Measurements from ENCODE around the gene PNPLA5.
A peak's percentile ranks its signal among the peaks of the same experiment; 100 is the strongest.
"Not testable (repeated sequence)": the region's sequence is repeated elsewhere in the genome, so short reads cannot be mapped to it uniquely, and the experiment has no call there.

PNPLA5 gene

DNA sequence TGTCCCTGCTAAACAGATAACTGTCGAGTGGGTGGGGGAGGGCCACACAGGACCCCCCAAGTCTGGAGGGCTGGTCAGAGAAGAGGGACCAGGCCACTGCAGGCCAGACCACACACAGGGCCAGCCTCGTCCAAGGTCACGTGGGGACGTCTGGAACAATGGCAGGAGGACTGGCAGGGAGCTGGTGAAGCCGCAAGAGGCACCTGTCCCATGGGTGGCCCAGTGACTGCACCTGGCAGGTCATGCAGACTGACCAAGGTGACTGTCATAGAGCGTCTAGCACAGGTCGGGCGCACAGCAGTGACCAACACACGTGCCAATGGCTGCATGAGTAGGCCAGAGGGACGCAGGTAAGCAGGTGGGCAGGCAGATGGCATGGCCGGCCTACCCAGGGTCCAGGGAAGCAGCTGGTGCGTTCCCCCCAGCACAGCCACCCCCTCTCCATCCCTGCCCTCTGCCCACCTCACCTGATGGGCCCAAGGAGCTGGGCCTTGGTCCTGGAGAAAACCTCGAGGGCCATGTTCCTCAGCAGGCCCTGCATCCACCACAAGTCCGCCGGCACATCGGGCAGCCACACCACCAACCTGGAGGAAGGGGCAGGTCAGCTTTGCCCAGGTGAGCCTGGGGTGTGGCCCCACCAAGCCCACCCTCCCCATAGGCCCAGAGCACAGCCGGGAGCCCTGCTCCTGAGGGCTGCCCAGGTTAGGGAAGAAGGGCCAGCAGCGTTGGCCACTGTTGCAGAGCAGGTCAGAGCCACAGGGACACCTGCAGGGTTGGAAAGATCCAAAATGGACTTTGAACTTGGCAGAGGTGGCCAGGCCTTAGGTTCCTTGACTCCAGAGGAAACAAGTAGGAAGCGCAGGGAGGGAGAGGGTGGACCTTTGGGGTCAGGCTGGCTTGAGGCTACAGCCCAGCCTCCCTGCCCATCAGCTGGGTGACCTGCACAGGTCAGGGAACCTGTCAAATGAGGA is 10.4 kb downstream of the PNPLA5 start:
- no peak for DNase-seq (ENCODE audit: low spot score)

DNA sequence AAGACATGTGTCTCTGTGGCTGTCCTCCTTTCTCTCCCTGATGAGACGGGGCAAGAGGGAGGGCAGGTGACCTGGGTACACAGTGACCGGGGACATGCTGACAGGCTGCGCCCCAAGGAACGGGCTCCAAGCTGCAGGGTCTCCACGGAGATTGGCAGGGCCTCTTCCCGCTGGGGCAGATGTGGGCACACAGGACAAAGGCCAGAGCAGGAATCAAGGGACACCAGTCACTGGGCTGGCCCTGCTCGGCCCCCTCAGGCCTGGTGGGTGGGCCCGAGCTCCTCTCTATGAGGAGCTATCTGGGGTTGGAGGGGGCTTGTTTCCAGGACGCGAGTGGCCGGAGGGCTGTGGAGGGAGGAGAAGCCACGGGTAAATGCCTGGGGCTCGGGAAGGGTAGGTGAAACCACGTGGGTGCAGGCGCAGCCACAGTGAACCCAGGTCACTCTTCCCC is 11.2 kb downstream of the PNPLA5 start:
- no peak for DNase-seq (ENCODE audit: low spot score)

DNA sequence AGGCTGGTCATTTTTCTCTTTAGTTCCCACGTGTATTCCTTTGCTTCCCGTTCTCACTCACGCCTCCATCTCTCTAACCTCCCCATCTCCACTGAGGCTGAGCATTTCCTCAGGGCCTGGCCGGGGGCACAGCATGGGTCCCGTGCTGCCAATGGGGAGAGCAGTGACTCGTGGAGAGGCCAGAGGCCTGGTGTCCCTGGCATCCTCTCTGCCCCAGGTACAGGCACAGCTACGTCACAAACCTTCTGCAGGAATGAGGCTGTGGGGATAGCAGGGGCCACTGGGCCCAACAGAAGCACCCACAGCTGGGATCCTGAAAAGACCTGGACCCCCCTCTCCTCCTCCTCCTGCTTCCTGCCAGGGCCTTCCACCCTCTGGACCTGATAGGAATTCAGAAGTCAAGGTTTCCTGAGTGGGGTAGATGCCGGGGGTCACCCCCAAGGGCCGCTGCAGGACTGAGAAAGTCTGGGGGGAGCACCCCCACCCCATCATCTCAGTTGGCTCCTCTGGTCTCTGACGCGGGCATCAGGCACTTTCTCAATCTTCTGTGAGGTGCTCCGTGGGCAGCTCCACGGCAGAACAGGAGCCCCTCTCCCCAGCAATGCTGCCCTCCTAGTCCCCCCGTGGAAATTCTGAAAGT is 11.8 kb downstream of the PNPLA5 start:
- DNase-seq (ENCODE audit: low spot score) = no peak

DNA sequence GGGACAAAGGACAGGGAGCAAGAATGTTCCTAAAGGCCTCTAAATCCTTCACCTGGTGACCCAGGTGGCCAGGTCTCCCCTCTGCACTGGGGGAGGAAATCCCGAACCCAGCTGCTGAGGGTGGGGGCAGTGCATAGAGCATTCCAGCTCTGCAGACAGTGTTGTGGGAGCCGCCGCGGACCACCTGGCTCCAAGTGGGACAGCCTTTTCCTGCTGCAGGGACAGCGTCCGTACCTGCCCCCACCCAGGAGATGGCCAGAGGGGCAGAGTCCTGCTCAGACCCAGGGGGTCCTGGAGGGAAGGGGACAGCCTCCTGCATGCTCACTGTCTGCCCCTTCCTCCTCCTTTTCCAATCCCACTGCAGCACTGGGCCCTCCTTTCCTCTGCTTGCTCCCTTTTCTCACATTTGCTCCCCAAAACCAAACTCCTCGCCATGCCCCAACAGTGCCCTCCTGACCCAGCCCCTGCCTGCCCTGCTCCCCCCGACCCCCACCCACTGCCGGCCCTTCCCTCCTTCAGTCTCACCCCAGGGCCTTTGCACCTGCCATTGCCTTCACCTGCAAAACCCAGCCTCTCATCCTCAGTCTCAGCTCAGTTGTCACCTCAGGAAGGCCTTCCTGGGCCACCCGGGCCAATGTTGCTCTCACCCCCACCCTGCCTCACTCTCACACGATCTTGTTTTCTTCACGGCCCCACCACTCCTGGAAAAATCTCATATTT is 12.8 kb downstream of the PNPLA5 start:
- no peak for DNase-seq (ENCODE audit: low spot score)

DNA sequence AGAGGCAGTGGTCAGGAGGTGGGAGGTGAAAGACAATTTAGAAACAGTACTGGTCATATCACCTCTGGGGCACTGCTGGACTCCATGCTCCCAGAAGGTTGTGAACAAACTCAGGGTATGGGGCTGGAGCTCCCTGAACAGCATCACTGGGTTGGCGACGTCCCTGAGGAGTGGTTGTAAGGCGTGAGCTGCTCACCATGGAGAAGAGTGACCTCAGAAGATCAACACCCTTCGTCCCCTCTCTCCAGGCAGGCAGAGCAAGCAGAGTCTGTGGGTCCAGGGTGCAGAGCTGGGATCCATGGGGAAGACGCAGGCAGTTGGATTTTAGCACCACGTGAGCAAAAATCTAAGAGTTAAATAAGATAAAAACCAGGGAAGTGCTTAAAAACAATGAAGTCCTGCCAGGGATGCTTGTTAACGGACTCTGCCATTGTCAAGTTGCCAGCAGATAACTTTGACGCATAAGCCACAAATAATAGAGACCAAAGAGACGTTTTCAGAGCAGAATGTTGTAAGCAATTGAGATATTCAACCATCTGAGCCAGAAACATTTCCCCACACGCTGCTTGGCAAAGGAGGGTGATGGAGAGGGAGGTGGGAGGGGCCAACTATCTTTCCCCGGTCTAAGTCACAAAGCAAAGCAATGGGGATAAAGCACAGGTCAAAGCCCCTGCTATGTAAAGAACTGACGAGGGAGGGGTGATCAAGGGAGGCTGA is 13.6 kb downstream of the PNPLA5 start:
- no peak for DNase-seq (ENCODE audit: low spot score)

DNA sequence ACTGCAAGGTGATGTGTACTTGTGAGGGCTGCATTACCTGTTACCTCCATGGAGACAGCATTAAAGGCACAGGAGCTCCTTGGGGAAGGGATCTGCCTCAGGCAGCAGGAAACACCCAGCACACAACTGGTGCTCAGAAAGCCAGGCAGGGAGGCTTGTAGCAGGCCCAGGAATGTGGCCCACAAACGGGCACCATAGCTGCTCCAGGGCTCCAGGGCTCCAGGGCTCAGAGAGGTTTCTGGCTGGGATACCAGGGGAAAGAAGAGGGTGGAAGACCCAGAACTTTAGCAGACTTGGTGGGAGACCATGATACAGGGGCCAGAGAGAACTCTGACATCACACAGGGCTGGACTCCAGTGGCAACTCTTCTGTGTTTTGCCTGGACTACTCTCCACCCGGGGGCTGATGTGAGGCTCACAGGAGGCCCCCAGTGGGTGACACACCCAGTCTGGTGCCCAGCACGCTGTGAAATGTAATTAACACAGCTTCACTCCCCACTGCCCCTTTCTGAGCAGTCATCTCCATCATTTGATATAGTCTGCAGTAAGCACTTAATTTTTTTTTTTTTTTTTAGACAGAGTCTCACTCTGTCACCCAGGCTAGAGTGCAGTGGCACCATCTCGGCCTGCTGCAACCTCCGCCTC is 14.8 kb downstream of the PNPLA5 start:
- DNase-seq (ENCODE audit: low spot score) = no peak

DNA sequence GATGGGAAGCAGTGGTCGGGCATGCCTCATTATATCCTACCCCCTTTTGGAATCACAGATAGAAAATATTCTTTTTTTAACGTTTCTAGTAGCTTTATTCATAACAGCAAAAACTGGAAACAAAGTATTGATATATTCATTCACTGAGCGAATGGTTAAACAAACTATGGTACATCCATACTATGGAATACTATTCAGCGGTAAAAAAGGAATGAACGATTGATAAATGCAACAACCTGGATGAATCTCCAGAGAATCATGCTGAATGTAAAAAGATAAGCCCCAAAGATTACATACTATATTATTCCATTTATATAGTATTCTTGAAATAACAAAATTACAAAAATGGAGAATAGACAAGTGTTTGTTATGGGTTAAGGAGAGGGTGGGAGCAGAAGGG is 22.0 kb downstream of the PNPLA5 start:
- no peak for DNase-seq (ENCODE audit: low spot score)

DNA sequence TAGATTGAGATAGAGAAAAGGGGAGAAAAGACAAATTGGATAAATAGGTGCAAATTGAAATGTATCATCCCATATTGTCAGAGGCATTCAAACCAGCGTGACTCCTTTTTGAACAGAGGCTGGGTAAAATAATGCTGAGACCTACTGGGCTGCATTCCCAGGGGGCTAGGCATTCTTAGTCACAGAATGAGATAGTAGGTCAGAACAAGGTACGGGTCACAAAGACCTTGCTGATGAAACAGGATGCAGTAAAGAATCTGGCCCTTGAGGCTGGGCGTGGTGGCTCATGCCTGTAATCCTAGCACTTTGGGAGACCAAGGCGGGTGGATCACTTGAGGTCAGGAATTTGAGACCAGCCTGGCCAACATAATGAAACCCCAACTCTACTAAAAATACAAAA is 22.8 kb downstream of the PNPLA5 start:
- not testable (repeated sequence) for DNase-seq (ENCODE audit: low spot score)

DNA sequence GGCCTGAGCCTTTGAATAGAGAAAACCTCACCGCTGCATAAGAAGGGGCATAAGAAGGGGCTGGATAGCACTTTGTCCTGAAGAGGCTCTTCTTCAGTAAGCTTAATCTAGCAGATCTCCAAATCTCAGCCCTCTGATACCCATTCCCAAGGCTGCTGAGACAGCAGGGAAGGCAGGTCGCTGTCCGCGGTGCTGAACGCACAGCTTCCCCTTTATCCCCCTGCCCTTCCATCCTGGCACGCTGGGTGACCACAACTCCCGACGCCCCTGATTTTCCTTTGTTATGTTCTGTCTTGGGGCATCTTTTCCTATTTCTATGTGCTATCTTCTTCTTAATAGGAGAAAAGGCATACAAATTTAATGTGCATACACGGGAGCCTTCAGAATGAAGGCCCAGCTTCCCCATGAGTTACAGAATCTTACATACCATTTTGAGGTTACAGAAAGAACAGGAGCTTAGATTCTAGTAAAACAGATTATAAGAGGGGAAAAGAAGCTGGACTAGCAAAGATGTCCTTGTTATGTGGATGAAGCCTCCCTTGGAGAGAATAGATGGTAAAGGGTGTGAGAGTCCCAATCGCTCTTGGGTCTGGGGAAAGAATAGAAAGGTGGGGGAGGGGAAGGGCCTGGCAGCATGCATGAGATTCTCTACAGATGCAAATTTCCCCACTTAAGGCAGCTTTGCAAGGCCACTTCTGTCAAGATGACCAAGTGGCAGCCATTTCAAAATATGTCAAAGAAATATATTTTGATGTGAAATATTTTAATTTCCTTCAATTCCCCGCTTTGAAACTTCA is 23.8 kb downstream of the PNPLA5 start:
- peak; percentile 42 for DNase-seq (ENCODE audit: low spot score)

DNA sequence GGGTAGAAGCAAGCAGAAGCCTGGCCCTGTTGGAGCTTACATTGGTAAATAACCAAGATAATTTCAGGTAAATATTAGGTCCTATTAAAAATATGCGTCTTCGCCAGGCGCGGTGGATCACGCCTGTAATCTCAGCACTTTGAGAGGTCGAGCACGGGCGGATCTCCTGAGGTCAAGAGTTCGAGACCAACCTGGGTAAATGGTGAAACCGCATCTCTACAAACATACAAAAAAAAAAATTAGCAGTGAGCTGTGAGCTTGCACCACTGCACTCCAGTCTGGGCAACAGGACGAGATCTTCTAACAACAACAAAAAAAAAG is 29.0 kb downstream of the PNPLA5 start:
- DNase-seq (ENCODE audit: low spot score) = no peak

DNA sequence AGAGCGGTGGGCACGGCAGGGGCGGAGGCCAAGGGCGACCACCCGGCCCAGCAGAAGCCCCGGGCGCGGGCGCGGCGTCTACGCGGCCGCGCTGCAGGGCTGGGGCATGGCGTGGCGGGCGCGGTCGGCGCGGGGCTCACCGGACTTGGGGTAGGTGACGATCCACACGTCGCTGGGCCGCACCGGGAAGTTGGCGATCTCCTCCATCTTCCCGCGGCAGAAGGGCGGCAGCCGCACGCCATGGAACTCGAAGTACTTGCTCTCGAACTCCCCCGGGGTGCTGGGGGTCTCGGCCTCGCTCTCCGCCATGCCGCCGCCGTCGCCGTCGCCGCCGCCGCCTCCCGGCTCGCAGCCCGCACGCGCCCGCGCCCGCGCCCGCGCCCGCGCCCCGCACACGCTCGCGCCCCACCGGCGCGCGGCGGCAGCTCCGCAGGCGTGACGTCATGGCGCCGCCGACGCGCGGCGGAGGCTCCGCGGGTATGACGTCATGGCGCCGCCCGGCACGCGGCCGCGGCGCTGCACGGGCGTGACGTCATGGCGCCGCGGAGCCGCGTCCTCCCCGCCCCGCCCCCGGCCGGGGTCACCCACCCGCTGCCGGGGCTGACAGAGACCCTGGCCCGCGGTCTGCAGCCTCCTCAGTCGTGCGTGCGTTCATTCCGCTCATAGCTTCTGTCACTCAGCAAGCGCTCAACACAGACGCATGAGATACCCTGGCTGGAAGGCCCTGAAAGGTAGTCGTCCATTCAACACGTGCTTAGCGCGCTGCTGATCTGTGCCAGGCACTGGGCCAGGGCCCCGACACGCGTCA is 29.5 kb downstream of the PNPLA5 start, which contains the start of gene SULT4A1:
SULT4A1 (minus strand) TSS at position 440 of the 808 bp plus-strand sequence; CDS start at position 309, 131 bp downstream.
- DNase-seq (ENCODE audit: low spot score) = no peak

DNA sequence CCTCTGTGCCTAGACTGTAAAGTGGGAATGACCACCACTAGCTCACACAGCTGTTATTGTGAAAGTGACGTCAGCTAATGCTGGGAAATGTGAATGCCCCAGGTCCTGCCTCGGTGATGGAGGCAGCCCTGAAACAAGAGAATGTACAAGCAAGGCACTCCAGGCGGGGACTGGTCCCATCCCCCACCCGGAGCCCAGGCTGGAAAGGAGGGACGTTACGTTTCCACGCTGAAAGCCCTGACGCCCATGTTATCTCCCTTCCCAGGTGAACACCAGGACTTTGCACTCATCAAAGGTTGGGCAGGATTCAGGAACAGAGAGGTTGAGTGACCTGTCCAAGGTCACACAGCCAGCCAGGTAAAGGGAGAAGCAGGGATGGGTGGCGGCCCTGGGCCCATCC is 30.3 kb downstream of the PNPLA5 start:
- no peak for DNase-seq (ENCODE audit: low spot score)

DNA sequence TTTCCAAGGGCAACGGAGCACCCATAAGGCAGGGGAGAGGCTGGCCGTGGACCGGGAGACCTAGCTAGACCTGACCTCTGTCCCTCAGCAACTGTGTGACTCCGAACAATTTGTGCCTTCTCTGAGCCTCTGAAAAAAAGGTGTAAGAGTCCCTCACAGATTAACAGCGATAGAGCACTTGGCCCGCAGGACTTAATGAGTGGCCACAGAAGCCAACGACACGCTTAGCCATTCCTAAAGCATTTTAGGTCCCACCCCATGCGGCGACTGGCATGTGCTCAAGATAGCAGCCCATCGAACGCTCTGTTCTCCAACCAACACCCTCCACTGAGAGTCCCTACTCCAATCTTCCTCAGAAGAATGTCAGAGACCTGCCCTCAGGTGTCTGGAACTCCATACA is 31.0 kb downstream of the PNPLA5 start:
- DNase-seq (ENCODE audit: low spot score) = no peak

DNA sequence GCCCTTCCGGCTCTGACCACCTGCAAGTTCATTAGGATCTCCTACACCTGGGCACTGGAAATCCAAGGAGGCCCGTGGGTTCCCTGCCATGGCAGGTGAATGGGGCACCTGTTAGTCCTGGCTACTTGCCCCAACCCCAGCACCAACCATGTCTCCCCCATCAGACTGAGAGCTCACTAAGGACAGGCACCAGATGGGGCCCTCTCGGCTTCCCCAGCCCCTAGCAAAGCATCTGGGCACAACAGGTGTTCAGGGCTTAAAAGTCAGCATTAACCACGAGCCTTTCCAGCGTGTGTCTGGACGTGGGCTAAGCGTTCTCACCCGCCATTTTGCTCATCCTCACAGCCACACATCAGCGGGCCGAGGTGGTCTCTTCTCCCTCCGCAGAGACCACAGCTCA is 31.7 kb downstream of the PNPLA5 start:
- DNase-seq (ENCODE audit: low spot score) = no peak

DNA sequence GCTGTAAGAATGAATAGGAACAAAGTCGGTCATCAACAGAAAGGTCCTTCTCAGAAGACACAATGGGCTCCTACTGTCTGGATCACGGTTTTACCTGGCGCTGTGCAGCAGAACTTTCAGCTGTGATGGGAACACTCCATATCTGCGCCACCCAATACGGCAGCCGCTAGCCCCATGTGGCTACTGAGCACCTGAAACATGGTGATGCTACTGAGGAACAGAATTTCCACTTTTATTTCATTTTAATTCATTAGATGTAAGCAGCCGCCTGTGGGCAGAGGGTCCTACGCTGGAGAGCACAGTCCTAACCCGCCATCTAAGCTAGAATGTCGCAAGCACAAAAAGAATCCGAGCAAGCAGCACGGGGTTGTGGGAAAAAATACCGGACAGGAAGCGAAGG is 32.2 kb downstream of the PNPLA5 start:
- no peak for DNase-seq (ENCODE audit: low spot score)

DNA sequence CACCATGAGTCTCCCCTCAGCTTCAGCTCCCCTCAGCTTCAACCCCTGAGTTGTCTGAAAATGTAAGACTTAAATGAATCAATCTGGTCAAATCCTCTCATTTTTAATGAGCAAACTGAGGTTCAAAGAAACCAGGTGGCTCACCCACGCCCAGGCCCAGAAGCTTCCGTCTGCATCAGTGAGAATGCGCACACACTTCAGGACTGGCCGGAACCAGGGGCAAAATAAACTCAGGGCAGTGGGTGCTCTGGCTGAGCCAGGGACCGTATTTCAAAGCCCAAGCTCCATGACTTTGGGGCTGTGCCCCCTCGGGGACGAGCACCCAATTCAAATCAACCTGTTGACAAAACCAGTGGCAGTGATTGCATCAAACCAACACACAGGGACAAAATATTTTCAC is 32.6 kb downstream of the PNPLA5 start:
- DNase-seq (ENCODE audit: low spot score) = no peak

DNA sequence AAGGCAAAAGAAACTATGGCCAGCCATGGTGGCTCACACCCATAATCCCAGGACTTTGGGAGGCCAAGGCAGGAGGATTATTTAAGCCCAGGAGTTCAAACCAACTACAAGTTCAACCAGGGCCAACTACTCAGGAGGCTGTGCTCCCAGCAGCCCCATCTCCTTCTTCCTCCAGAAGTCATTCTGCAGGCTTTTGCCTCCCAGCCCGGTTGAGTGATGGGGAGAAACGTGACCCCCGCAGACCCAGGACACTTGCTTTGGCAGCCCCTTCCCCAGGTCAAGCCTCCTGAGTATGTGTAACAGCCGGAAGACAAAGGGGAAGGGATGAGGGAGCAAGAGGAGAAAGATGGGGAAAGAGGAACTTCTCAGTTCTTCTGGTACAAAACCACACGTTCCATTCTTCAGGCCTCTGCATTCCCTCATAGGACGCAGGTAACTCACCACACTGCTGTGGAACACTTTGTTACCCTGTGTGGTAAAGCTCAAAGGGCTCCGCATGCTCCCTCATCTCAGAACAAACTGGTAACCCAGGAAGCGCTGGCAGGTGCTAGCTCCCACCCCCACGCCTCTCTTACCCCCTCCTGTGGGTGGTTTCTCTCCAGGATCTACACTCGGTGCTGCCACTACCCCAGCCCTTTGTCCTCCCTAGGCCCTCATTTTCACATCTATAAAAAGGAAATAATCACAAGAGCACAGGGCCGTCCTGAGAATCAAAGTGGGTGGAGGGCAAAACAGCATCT is 33.5 kb downstream of the PNPLA5 start:
- no peak for DNase-seq (ENCODE audit: low spot score)

DNA sequence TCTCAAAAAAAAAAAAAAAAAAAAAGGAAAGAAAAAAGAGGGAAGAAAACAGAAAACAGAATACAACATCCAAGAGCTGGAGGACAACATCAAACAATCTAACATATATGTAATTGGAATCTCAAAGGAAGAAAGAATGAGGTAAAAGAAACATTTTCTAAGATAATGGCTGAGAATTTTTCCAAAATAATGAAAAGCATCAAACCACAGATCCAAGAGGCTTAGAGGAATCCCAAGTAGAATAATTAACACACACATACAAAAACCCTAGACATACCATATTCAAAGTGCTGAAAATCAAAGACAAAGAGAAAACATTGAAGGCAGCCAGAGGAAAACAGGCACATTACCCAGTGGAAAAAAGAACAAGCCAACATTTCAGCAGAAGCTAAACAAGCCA is 34.4 kb downstream of the PNPLA5 start:
- no peak for DNase-seq (ENCODE audit: low spot score)

DNA sequence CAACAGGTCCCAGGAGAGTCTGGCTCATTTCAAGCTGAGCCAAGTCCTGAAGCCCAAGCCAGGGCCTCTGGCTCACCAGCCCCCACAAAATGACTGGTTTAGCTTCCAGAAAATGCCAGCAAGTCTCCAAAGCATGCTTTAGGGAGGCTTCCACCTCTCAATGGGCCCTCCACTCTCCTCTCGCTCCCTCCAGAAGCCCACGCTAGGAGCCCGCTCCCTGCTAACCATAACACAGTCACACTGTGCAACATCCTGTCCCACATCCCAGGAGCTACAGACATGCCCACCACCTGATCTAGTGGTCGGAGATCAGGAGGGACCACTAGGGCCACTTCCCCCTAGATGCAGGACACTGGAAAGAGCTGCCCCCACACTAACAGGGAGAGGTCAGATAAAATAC is 36.4 kb downstream of the PNPLA5 start:
- no peak for DNase-seq (ENCODE audit: low spot score)

Data from germinal center (tissue), 1 donor.